GM23248 (cell line): ENCODE measurements around the gene SMARCD3. TPM values are rescaled to one million over a fixed set of nuclear protein-coding genes. Genes with fewer than 3 reads are reported as not detected.
A peak's percentile ranks its signal among the peaks of the same experiment; 100 is the strongest.

Source experiments
- DNase-seq: peaks from one replicate; pipeline ENCODE4 v3.0.0-alpha.2; 2015
- H2AFZ ChIP-seq: fragments of 200-600 bp; sonication (generic); 2 replicates; pipeline ENCODE4 v1.6.1; 2016; ENCODE audit warnings: antibody characterized with exemption
- H3F3A ChIP-seq: fragments of 200-600 bp; sonication (generic); 2 replicates; pipeline ENCODE4 v1.6.1; 2016; ENCODE audit warnings: mild to moderate bottlenecking, antibody characterized with exemption, mixed run types; ENCODE audit not compliant: insufficient read depth
- H3K27ac ChIP-seq: fragments of 200-600 bp; sonication (generic); 2 replicates; pipeline ENCODE4 v1.5.1; 2016; ENCODE audit warnings: mild to moderate bottlenecking
- H3K27me3 ChIP-seq: fragments of 200-600 bp; sonication (generic); replicated peaks from 2 replicates; pipeline ENCODE4 v1.6.1; 2016; ENCODE audit warnings: mild to moderate bottlenecking; ENCODE audit not compliant: insufficient read depth
- H3K36me3 ChIP-seq: fragments of 200-600 bp; sonication (generic); 2 replicates; pipeline ENCODE4 v1.6.1; 2016; ENCODE audit warnings: low read depth, mild to moderate bottlenecking
- H3K4me1 ChIP-seq: fragments of 200-600 bp; sonication (generic); 2 replicates; pipeline ENCODE4 v1.6.1; 2016; ENCODE audit warnings: mild to moderate bottlenecking; ENCODE audit not compliant: insufficient read depth
- H3K4me2 ChIP-seq: fragments of 200-600 bp; sonication (generic); one replicate; pipeline ENCODE4 v1.6.1; 2016; ENCODE audit warnings: mild to moderate bottlenecking; ENCODE audit not compliant: unreplicated experiment
- H3K4me3 ChIP-seq: fragments of 200-600 bp; sonication (generic); 2 replicates; pipeline ENCODE4 v1.5.1; 2016; ENCODE audit warnings: mild to moderate bottlenecking
- H3K79me2 ChIP-seq: fragments of 200-600 bp; sonication (generic); 2 replicates; pipeline ENCODE4 v1.6.1; 2016; ENCODE audit warnings: mild to moderate bottlenecking; ENCODE audit not compliant: insufficient read depth
- H3K9ac ChIP-seq: fragments of 200-600 bp; sonication (generic); 2 replicates; pipeline ENCODE4 v1.6.1; 2016; ENCODE audit warnings: mild to moderate bottlenecking
- H3K9me2 ChIP-seq: fragments of 200-600 bp; sonication (generic); 2 replicates; pipeline ENCODE4 v1.6.1; 2016; ENCODE audit warnings: mixed run types, mild to moderate bottlenecking, moderate library complexity; ENCODE audit not compliant: insufficient read depth
- H3K9me3 ChIP-seq: fragments of 200-600 bp; sonication (generic); one replicate; pipeline ENCODE4 v1.6.1; 2017; ENCODE audit warnings: low read depth
- H4K20me1 ChIP-seq: fragments of 200-600 bp; sonication (generic); 2 replicates; pipeline ENCODE4 v1.6.0; 2016; ENCODE audit not compliant: insufficient read depth
- EZH2 ChIP-seq: fragments of 200-600 bp; sonication (generic); IDR thresholded peaks from 2 replicates; pipeline ENCODE4 v1.6.1; 2018; ENCODE audit warnings: antibody characterized with exemption, mild to moderate bottlenecking; ENCODE audit not compliant: insufficient read depth, poor library complexity, severe bottlenecking
- EZH2phosphoT487 ChIP-seq: fragments of 200-600 bp; sonication (generic); IDR thresholded peaks from 2 replicates; pipeline ENCODE4 v1.6.1; 2018; ENCODE audit warnings: antibody characterized with exemption, moderate library complexity, mild to moderate bottlenecking, low read depth; ENCODE audit not compliant: insufficient read depth
- WGBS, 2 experiments: methylation state at CpG; one replicate each; pipeline ENCODE4 v1.1.6; 2015 to 2017; ENCODE audit warnings: low lambda C conversion rate in 2 of 2, low coverage in 1 of 2; ENCODE audit errors: missing lambda C conversion rate in 2 of 2; 5-methylcytosine and 5-hydroxymethylcytosine counted together
- in situ Hi-C: fragments of 300-500 bp; cut with MboI; formaldehyde crosslinking; loops from 2 replicates; pipeline ENCODE4 v1.15.0; 2020
- polyA plus RNA-seq: library from polyadenylated mRNA; unstranded; fragments of >200 nt; fragmentation: Nextera tagmentation; extraction: Ambion mirVana; gene quantifications from 2 replicates; pipeline ENCODE4 v1.2.1, GENCODE V29; 2016
- total RNA-seq: library from RNA; depleted of rRNA; stranded (reverse); fragments of >200 nt; shearing (Covaris generic); gene quantifications from 2 replicates; pipeline ENCODE4 v1.2.3, GENCODE V29; 2014

The SMARCD3 gene
- total and polyA plus RNA-seq, 2 experiments from 2014 or later: 22.4 to 32.2 TPM

GRCh38 chr7:151226875-151227782, 21.4 kb downstream of the SMARCD3 start, which contains the start of gene ABCF2:
Gene ABCF2 (minus strand): TSS chr7:151227205. CDS start chr7:151226458, 747 bp downstream.
- peak within 1 kb of the TSS; percentile 91 for H3K9ac ChIP-seq

GRCh38 chr7:151226560-151226874, 22.0 kb downstream of the SMARCD3 start:
- Histone ChIP-seq H3K4me1 (peaks cover 30% of the 10 kb centered on the region), H3K27ac (peak overlapping the region; percentile 61), H3K27me3 (no peaks in the 10 kb centered on the region), H2AFZ (peak overlapping the region; percentile 86), H4K20me1 (no peaks in the 10 kb centered on the region), H3K9me2 (no peaks in the 10 kb centered on the region), H3K9ac (peak overlapping the region; percentile 91), H3K79me2 (peaks cover 32% of the 10 kb centered on the region), H3K4me2 (peak overlapping the region; percentile 86), H3K9me3 (no peaks in the 10 kb centered on the region), H3K36me3 (peaks cover 30% of the 10 kb centered on the region), H3K4me3 (peak overlapping the region; percentile 88), H3F3A (peaks cover 20% of the 10 kb centered on the region)
- DNase-seq: no peak
- WGBS, 2 experiments: 1 to 2% methylated on average over 15 of the region's 15 CpGs
- TF ChIP-seq EZH2phosphoT487 (no peak), EZH2 (no peak)
- in situ Hi-C loops: no loop called here

More at GRCh38 chr7:151226875-151227782, 21.4 kb downstream of the SMARCD3 start, which contains the start of gene ABCF2:
- peak within 1 kb of the TSS; percentile 88 for H3K4me3 ChIP-seq
- TF ChIP-seq EZH2phosphoT487 (no peak), EZH2 (no peak)
- peak within 1 kb of the TSS; percentile 86 for H3K4me2 ChIP-seq
- no peaks in the 10 kb centered on the region for H4K20me1 ChIP-seq
- in situ Hi-C loops: no loop called here
- H3K4me1 ChIP-seq: peaks cover 34% of the 10 kb centered on the region
- H3K36me3 ChIP-seq: peaks cover 26% of the 10 kb centered on the region
- peak within 1 kb of the TSS; percentile 77 for H3K27ac ChIP-seq
- H3K27me3 ChIP-seq: no peaks in the 10 kb centered on the region
- no peaks in the 10 kb centered on the region for H3K9me2 ChIP-seq
- peak; percentile 99 for DNase-seq
- peaks cover 38% of the 10 kb centered on the region for H3K79me2 ChIP-seq
- no peaks in the 10 kb centered on the region for H3K9me3 ChIP-seq
- peak within 1 kb of the TSS; percentile 96 for H2AFZ ChIP-seq
- H3F3A ChIP-seq: peaks cover 20% of the 10 kb centered on the region
- 0 to 1% methylated on average over 67 to 68 of the region's 68 CpGs for WGBS, 2 experiments

GRCh38 chr7:151225948-151226510, 22.5 kb downstream of the SMARCD3 start:
- peak overlapping the region; percentile 86 for H2AFZ ChIP-seq
- no peaks in the 10 kb centered on the region for H3K9me2 ChIP-seq
- H3K4me1 ChIP-seq: peaks cover 25% of the 10 kb centered on the region
- WGBS, 2 experiments: 54 to 59% methylated on average over 8 of the region's 8 CpGs
- no peaks in the 10 kb centered on the region for H3K27me3 ChIP-seq
- H3K27ac ChIP-seq: peak overlapping the region; percentile 61; the same call in 1 of the 2 replicates
- peaks cover 32% of the 10 kb centered on the region for H3K79me2 ChIP-seq
- no peaks in the 10 kb centered on the region for H3K9me3 ChIP-seq
- peak overlapping the region; percentile 91 for H3K9ac ChIP-seq
- in situ Hi-C loops: no loop called here
- no peak for TF ChIP-seq EZH2phosphoT487
- TF ChIP-seq EZH2: no peak
- H3K4me2 ChIP-seq: peak overlapping the region; percentile 86
- H3K36me3 ChIP-seq: peaks cover 35% of the 10 kb centered on the region
- DNase-seq: peak; percentile 51
- peaks cover 17% of the 10 kb centered on the region for H3F3A ChIP-seq
- H4K20me1 ChIP-seq: no peaks in the 10 kb centered on the region
- peak overlapping the region; percentile 88 for H3K4me3 ChIP-seq

GRCh38 chr7:151223728-151224127, 24.8 kb downstream of the SMARCD3 start:
- Histone ChIP-seq H3K9me2 (no peaks in the 10 kb centered on the region), H3K36me3 (peaks cover 43% of the 10 kb centered on the region), H3K4me1 (peaks cover 21% of the 10 kb centered on the region), H3K79me2 (peaks cover 32% of the 10 kb centered on the region), H3K27ac (no peak overlapping the region), H3K9ac (no peak overlapping the region), H3K4me2 (no peak overlapping the region), H3K4me3 (no peak overlapping the region), H3F3A (peaks cover 13% of the 10 kb centered on the region), H2AFZ (no peak overlapping the region), H4K20me1 (no peaks in the 10 kb centered on the region), H3K27me3 (no peaks in the 10 kb centered on the region), H3K9me3 (no peaks in the 10 kb centered on the region)
- in situ Hi-C loops: no loop called here
- TF ChIP-seq EZH2phosphoT487: no peak
- no peak for TF ChIP-seq EZH2
- WGBS, 2 experiments: 92 to 95% methylated on average over 14 of the region's 14 CpGs
- DNase-seq: no peak
